ENCODE results near the gene PKN1. TPM values are rescaled to one million over a fixed set of nuclear protein-coding genes. Genes with fewer than 3 reads are reported as not detected.
"Not testable (repeated sequence)": the region's sequence is repeated elsewhere in the genome, so short reads cannot be mapped to it uniquely, and the experiment has no call there.

PKN1 gene
- total RNA-seq, 2 experiments from 2014 or later = 171 TPM

GRCh38 chr19:14400951-14401431 is 32.1 kb upstream of the PKN1 start:
- H3K27ac Mint-ChIP-seq = peak overlapping the region; percentile 75
- H3K27ac ChIP-seq (ENCODE audit: low read depth in 1 of 2, low read length in 2 of 2) = peak overlapping the region in 1 of 2 donors; percentile 21
- peak in 3 of 14 experiments; percentile 30 to 49 (median 37) for DNase-seq

GRCh38 chr19:14401468-14402195 is 31.5 kb upstream of the PKN1 start:
- peak overlapping the region; percentile 75 for H3K27ac Mint-ChIP-seq
- H3K27me3 Mint-ChIP-seq = no peaks in the 10 kb centered on the region
- Histone ChIP-seq H3K36me3 (ENCODE audit: insufficient read depth, low read length) (peaks cover 90% of the 10 kb centered on the region), H3K4me1 (ENCODE audit: insufficient read depth, low read length) (peaks cover 35% of the 10 kb centered on the region), H3K27ac (ENCODE audit: low read depth in 1 of 2, low read length in 2 of 2) (peak overlapping the region in 1 of 2 donors; percentile 21), H3K9me3 (ENCODE audit: control insufficient read depth in 1 of 2, insufficient read depth in 1 of 2, low read length in 2 of 2) (peaks cover 0 to 7% of the 10 kb centered on the region in 2 experiments), H3K4me3 (ENCODE audit: low read length) (no peak overlapping the region), H3K27me3 (ENCODE audit: control insufficient read depth in 1 of 2, insufficient read depth in 2 of 2, low read length in 2 of 2) (no peaks in the 10 kb centered on the region)
- peaks cover 90% of the 10 kb centered on the region for H3K36me3 Mint-ChIP-seq (ENCODE audit: low read depth)
- DNase-seq (peak in 2 of 14 experiments; percentile 29 to 45), ATAC-seq (ENCODE audit: poor library complexity) (no peak)
- H3K4me1 Mint-ChIP-seq (ENCODE audit: low read depth) = peaks cover 16% of the 10 kb centered on the region
- no peak for TF ChIP-seq CTCF (IDR thresholded peaks at IDR 0.05)
- H3K4me3 Mint-ChIP-seq = peak overlapping the region; percentile 48
- POLR2A ChIA-PET = interaction anchor here (1.7 kb wide), 1 partner anchor 20 kb away, joined by 9 read pairs; the partner anchor contains the start of gene ADGRE5
- intact Hi-C loops (cut with DNase I, micrococcal nuclease) = loop anchor here in 1 of 2 experiments (2.0 kb wide), 1 partner anchor 17 kb away; no protein-coding TSS in a partner anchor
- CTCF ChIA-PET = interaction anchor here (11.4 kb wide), 1 partner anchor 38 kb away, joined by 93 read pairs; no protein-coding TSS in a partner anchor
- H3K9me3 Mint-ChIP-seq = no peaks in the 10 kb centered on the region

More at GRCh38 chr19:14400951-14401431, 32.1 kb upstream of the PKN1 start:
- Mint-ChIP-seq H3K9me3 (no peaks in the 10 kb centered on the region), H3K4me1 (ENCODE audit: low read depth) (peaks cover 16% of the 10 kb centered on the region), H3K27me3 (no peaks in the 10 kb centered on the region), H3K4me3 (no peak overlapping the region), H3K36me3 (ENCODE audit: low read depth) (peaks cover 90% of the 10 kb centered on the region)
- H3K9me3 ChIP-seq (ENCODE audit: control insufficient read depth in 1 of 2, insufficient read depth in 1 of 2, low read length in 2 of 2) = peaks cover 0 to 7% of the 10 kb centered on the region in 2 experiments
- H3K36me3 ChIP-seq (ENCODE audit: insufficient read depth, low read length) = peaks cover 91% of the 10 kb centered on the region
- intact Hi-C loops (cut with DNase I, micrococcal nuclease) = loop anchor here in 1 of 2 experiments (2.0 kb wide), 1 partner anchor 16 kb away; no protein-coding TSS in a partner anchor
- no peaks in the 10 kb centered on the region for H3K27me3 ChIP-seq (ENCODE audit: control insufficient read depth in 1 of 2, insufficient read depth in 2 of 2, low read length in 2 of 2)
- TF ChIP-seq CTCF (IDR thresholded peaks at IDR 0.05) = no peak
- ChIA-PET POLR2A (interaction anchor here (1.7 kb wide), 1 partner anchor 19 kb away, joined by 9 read pairs; the partner anchor contains the start of gene ADGRE5), CTCF (interaction anchor here (1.9 to 11.4 kb wide), 2 partner anchors 20 to 37 kb away, joined by 4 to 93 read pairs; partner anchors contain the start of gene ADGRE5)
- H3K4me3 ChIP-seq (ENCODE audit: low read length) = no peak overlapping the region
- peaks cover 29% of the 10 kb centered on the region for H3K4me1 ChIP-seq (ENCODE audit: insufficient read depth, low read length)
- ATAC-seq (ENCODE audit: poor library complexity) = peak; percentile 6

GRCh38 chr19:14402332-14403144 is 30.6 kb upstream of the PKN1 start:
- peaks cover 41% of the 10 kb centered on the region for H3K4me1 ChIP-seq (ENCODE audit: insufficient read depth, low read length)
- peak in 3 of 14 experiments; percentile 36 to 74 (median 64) for DNase-seq
- no peak for TF ChIP-seq CTCF (IDR thresholded peaks at IDR 0.05)
- CTCF ChIA-PET = interaction anchor here (11.4 kb wide), 1 partner anchor 39 kb away, joined by 93 read pairs; no protein-coding TSS in a partner anchor
- H3K27me3 ChIP-seq (ENCODE audit: control insufficient read depth in 1 of 2, insufficient read depth in 2 of 2, low read length in 2 of 2) = no peaks in the 10 kb centered on the region
- no peaks in the 10 kb centered on the region for H3K27me3 Mint-ChIP-seq
- H3K36me3 ChIP-seq (ENCODE audit: insufficient read depth, low read length) = peaks cover 92% of the 10 kb centered on the region
- H3K4me1 Mint-ChIP-seq (ENCODE audit: low read depth) = peaks cover 16% of the 10 kb centered on the region
- no peak for ATAC-seq (ENCODE audit: poor library complexity)
- H3K9me3 Mint-ChIP-seq = no peaks in the 10 kb centered on the region
- no peak overlapping the region for H3K4me3 ChIP-seq (ENCODE audit: low read length)
- H3K9me3 ChIP-seq (ENCODE audit: control insufficient read depth in 1 of 2, insufficient read depth in 1 of 2, low read length in 2 of 2) = peaks cover 0 to 7% of the 10 kb centered on the region in 2 experiments
- peaks cover 92% of the 10 kb centered on the region for H3K36me3 Mint-ChIP-seq (ENCODE audit: low read depth)
- peak overlapping the region; percentile 75 for H3K27ac Mint-ChIP-seq
- POLR2A ChIA-PET = interaction anchor here (0.6 to 1.4 kb wide), 2 partner anchors 36 to 306 kb away, joined by 3 read pairs; no protein-coding TSS in a partner anchor
- no peak overlapping the region for H3K27ac ChIP-seq (ENCODE audit: low read depth in 1 of 2, low read length in 2 of 2)
- intact Hi-C loops (cut with DNase I, micrococcal nuclease) = no loop called here
- no peak overlapping the region for H3K4me3 Mint-ChIP-seq

GRCh38 chr19:14403145-14403930 is 29.8 kb upstream of the PKN1 start:
- H3K9me3 Mint-ChIP-seq; H3K27me3 Mint-ChIP-seq; H3K9me3 ChIP-seq (ENCODE audit: control insufficient read depth in 1 of 2, insufficient read depth in 1 of 2, low read length in 2 of 2); intact Hi-C loops (cut with DNase I, micrococcal nuclease); H3K4me3 ChIP-seq (ENCODE audit: low read length); ATAC-seq (ENCODE audit: poor library complexity); H3K27me3 ChIP-seq (ENCODE audit: control insufficient read depth in 1 of 2, insufficient read depth in 2 of 2, low read length in 2 of 2); H3K4me3 Mint-ChIP-seq: not testable (repeated sequence)
- peaks cover 95% of the 10 kb centered on the region for H3K36me3 ChIP-seq (ENCODE audit: insufficient read depth, low read length)
- CTCF ChIA-PET = interaction anchor here (0.9 to 11.4 kb wide), 3 partner anchors 10 to 54 kb away, joined by 3 to 93 read pairs (median 22); no protein-coding TSS in a partner anchor
- peak overlapping the region in 1 of 2 donors; percentile 1 for H3K27ac ChIP-seq (ENCODE audit: low read depth in 1 of 2, low read length in 2 of 2)
- POLR2A ChIA-PET = interaction anchor here (0.6 to 3.9 kb wide), 4 partner anchors 22 to 307 kb away, joined by 3 to 33 read pairs (median 5); partner anchors contain the start of gene ADGRE5
- peak in 2 of 14 experiments; percentile 14 to 33 for DNase-seq
- Mint-ChIP-seq H3K36me3 (ENCODE audit: low read depth) (peaks cover 94% of the 10 kb centered on the region), H3K27ac (peak overlapping the region; percentile 86), H3K4me1 (ENCODE audit: low read depth) (peaks cover 18% of the 10 kb centered on the region)
- H3K4me1 ChIP-seq (ENCODE audit: insufficient read depth, low read length) = peaks cover 45% of the 10 kb centered on the region
